K562 (cell line): ENCODE data around the gene CFAP157. TPM values are rescaled to one million over a fixed set of nuclear protein-coding genes. Genes with fewer than 3 reads are reported as not detected.
A peak's percentile ranks its signal among the peaks of the same experiment; 100 is the strongest.

ENCODE experiments used
- CAMTA2 ChIP-seq: fragments of 250-450 bp; sonication (Bioruptor Pico); conservative IDR thresholded peaks from 2 replicates; pipeline ENCODE4 v1.5.1; 2022
- CBX2 ChIP-seq: fragments of 200-600 bp; sonication (generic); IDR thresholded peaks from one replicate; pipeline ENCODE4 v1.6.1; 2012; ENCODE audit warnings: mild to moderate bottlenecking, low read length, inconsistent platforms; ENCODE audit not compliant: insufficient read depth, poor library complexity, severe bottlenecking
- CREBBP ChIP-seq: IDR thresholded peaks from one replicate; pipeline ENCODE4 v1.6.1; 2012; ENCODE audit warnings: low read depth, mild to moderate bottlenecking, control low read depth, inconsistent platforms, low read length
- EGR1 ChIP-seq: fragments of 450-650 bp; conservative IDR thresholded peaks from 2 replicates; pipeline ENCODE4 v1.6.1; 2017; ENCODE audit warnings: mild to moderate bottlenecking
- EWSR1 ChIP-seq: fragments of 450-650 bp; IDR thresholded peaks from 2 replicates; pipeline ENCODE4 v1.6.1; 2018; ENCODE audit warnings: borderline replicate concordance, mild to moderate bottlenecking, low read depth, moderate library complexity; ENCODE audit not compliant: partially characterized antibody
- NFIC ChIP-seq: fragments of 450-650 bp; IDR thresholded peaks from 2 replicates; pipeline ENCODE4 v1.6.1; 2017; ENCODE audit warnings: mild to moderate bottlenecking, inconsistent platforms
- SETDB1 ChIP-seq: IDR thresholded peaks from one replicate; pipeline ENCODE4 v1.6.1; 2012; ENCODE audit warnings: low read length, control low read depth, inconsistent platforms
- SREBF1 ChIP-seq: fragments of 150-350 bp; IDR thresholded peaks from 2 replicates; pipeline ENCODE4 v1.6.1; 2014; ENCODE audit warnings: antibody characterized with exemption, low read depth, low read length, borderline replicate concordance
- TCF7L2 ChIP-seq: fragments of 150-350 bp; IDR thresholded peaks from 2 replicates; pipeline ENCODE4 v1.6.1; 2016; ENCODE audit warnings: low read depth, mild to moderate bottlenecking, low read length, moderate library complexity
- ZNF124 ChIP-seq: sonication (generic); formaldehyde crosslinking; IDR thresholded peaks from 2 replicates; pipeline ENCODE4 v1.8.1; 2022; ENCODE audit warnings: missing genetic modification reagents
- polyA plus RNA-seq, 8 experiments: library from polyadenylated mRNA; depleted of rRNA in 4 of 8; stranded (reverse) in 5 of 8; unstranded in 3 of 8; fragments of >200 nt; fragmentation: Nextera tagmentation in 2 of 8; fragmentation: Illumina TruSeq in 1 of 8; extraction: Ambion mirVana in 2 of 8; extraction: Trizol in 1 of 8; gene quantifications; 2 replicates each; pipeline versions ENCODE4 v1.2.1 to v1.2.3, GENCODE V29; 2011 to 2014; ENCODE audit warnings: inconsistent platforms in 1 of 8, missing spikeins in 1 of 8
- total RNA-seq, 7 experiments: library from RNA; depleted of rRNA in 6 of 7; stranded (reverse); fragments of >200 nt in 6 of 7; fragmentation: Illumina TruSeq in 2 of 7; extraction: Trizol in 2 of 7; gene quantifications; 2 replicates each; pipeline versions ENCODE4 v1.2.1 to v1.2.3, GENCODE V29; 2011 to 2021; ENCODE audit warnings: low replicate concordance in 1 of 7
- TF ChIP-seq, protein P1 (sequence below): fragments of 450-650 bp; IDR thresholded peaks from 2 replicates; pipeline ENCODE4 v1.7.1; 2018; ENCODE audit warnings: mild to moderate bottlenecking, low read depth; ENCODE audit not compliant: partially characterized antibody
- TF ChIP-seq, protein P2 (sequence below): fragments of 250-450 bp; sonication (Bioruptor Pico); IDR thresholded peaks from 2 replicates; pipeline ENCODE4 v1.5.0; 2022; ENCODE audit warnings: mild to moderate bottlenecking
- TF ChIP-seq, protein P3 (sequence below): IDR thresholded peaks from 2 replicates; pipeline ENCODE4 v1.6.1; 2011; ENCODE audit not compliant: insufficient read length; ENCODE audit errors: extremely low read depth
- TF ChIP-seq, protein P4 (sequence below): fragments of 250-450 bp; sonication (Bioruptor Pico); IDR thresholded peaks from 2 replicates; pipeline ENCODE4 v1.4.0; 2020; ENCODE audit warnings: borderline replicate concordance
- TF ChIP-seq, protein P5 (sequence below): fragments of 200-800 bp; sonication (Bioruptor generic); IDR thresholded peaks from 2 replicates; pipeline ENCODE4 v1.6.1; 2017; ENCODE audit warnings: missing genetic modification characterization, missing compliant biosample characterization

CFAP157 gene
- total and polyA plus RNA-seq, 9 of the 15 experiments (the other 6 are each of a cell fraction or from before 2014, with no cell fraction given), result 0.03 TPM; not detected in 8

DNA sequence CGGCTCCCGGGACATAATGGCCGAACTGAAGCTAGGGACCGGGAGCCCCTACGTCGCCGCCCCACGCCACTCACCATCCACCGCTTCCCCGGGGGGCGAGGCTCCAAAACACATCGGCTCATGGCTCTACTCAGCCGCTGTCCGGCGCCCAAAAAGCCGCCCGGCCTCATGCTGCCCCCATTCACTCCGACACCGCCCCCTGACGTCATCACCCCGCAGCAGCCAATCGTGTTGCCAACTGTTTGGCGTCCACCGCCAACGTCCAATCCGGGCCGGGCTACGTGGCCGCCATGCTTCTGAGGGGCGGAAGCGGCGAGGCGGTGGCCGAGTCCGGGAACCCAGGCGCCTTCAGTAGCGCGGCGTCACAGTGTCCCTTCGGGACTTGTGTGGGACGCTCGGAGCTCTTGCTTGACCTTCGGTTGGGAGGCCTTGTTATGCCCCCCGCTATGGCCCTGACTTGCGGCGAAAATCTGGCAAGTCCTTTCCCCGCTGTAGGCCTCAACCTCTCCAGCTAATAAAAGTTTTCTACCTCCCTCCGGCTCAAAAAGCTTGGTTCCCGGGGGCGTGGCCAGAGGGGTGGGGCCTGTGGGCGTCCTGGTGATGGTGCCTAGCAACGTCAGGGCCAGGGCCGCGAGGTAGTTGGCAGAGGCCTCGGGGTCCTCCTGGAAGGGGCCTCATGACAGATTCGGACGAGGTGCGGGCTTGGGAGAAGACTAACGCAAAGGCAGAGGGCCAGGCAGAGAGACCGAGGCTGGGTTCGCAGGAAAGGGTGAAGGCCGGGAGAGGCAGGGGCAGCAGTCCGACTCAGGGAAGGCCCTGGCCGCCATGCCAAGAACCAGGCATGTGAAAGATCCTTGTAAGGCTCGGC, 8.9 kb downstream of the CFAP157 start, which contains the start of the genes PTRH1 and TTC16 (continued):
- TF ChIP-seq, protein P1, sequence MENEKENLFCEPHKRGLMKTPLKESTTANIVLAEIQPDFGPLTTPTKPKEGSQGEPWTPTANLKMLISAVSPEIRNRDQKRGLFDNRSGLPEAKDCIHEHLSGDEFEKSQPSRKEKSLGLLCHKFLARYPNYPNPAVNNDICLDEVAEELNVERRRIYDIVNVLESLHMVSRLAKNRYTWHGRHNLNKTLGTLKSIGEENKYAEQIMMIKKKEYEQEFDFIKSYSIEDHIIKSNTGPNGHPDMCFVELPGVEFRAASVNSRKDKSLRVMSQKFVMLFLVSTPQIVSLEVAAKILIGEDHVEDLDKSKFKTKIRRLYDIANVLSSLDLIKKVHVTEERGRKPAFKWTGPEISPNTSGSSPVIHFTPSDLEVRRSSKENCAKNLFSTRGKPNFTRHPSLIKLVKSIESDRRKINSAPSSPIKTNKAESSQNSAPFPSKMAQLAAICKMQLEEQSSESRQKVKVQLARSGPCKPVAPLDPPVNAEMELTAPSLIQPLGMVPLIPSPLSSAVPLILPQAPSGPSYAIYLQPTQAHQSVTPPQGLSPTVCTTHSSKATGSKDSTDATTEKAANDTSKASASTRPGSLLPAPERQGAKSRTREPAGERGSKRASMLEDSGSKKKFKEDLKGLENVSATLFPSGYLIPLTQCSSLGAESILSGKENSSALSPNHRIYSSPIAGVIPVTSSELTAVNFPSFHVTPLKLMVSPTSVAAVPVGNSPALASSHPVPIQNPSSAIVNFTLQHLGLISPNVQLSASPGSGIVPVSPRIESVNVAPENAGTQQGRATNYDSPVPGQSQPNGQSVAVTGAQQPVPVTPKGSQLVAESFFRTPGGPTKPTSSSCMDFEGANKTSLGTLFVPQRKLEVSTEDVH, result peak; percentile 93
- TF ChIP-seq CREBBP, result no peak
- TF ChIP-seq SREBF1, result no peak
- no peak for TF ChIP-seq CBX2
- TF ChIP-seq, protein P2, sequence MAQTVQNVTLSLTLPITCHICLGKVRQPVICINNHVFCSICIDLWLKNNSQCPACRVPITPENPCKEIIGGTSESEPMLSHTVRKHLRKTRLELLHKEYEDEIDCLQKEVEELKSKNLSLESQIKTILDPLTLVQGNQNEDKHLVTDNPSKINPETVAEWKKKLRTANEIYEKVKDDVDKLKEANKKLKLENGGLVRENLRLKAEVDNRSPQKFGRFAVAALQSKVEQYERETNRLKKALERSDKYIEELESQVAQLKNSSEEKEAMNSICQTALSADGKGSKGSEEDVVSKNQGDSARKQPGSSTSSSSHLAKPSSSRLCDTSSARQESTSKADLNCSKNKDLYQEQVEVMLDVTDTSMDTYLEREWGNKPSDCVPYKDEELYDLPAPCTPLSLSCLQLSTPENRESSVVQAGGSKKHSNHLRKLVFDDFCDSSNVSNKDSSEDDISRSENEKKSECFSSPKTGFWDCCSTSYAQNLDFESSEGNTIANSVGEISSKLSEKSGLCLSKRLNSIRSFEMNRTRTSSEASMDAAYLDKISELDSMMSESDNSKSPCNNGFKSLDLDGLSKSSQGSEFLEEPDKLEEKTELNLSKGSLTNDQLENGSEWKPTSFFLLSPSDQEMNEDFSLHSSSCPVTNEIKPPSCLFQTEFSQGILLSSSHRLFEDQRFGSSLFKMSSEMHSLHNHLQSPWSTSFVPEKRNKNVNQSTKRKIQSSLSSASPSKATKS (CRISPR knock-in tag), result no peak
- no peak for TF ChIP-seq CAMTA2 (CRISPR knock-in tag)
- TF ChIP-seq EWSR1, result no peak
- TF ChIP-seq, protein P3, sequence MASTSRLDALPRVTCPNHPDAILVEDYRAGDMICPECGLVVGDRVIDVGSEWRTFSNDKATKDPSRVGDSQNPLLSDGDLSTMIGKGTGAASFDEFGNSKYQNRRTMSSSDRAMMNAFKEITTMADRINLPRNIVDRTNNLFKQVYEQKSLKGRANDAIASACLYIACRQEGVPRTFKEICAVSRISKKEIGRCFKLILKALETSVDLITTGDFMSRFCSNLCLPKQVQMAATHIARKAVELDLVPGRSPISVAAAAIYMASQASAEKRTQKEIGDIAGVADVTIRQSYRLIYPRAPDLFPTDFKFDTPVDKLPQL, result no peak
- TF ChIP-seq EGR1, result peak; percentile 68
- no peak for TF ChIP-seq TCF7L2
- TF ChIP-seq NFIC, result no peak
- no peak for TF ChIP-seq SETDB1
- TF ChIP-seq, protein P4, sequence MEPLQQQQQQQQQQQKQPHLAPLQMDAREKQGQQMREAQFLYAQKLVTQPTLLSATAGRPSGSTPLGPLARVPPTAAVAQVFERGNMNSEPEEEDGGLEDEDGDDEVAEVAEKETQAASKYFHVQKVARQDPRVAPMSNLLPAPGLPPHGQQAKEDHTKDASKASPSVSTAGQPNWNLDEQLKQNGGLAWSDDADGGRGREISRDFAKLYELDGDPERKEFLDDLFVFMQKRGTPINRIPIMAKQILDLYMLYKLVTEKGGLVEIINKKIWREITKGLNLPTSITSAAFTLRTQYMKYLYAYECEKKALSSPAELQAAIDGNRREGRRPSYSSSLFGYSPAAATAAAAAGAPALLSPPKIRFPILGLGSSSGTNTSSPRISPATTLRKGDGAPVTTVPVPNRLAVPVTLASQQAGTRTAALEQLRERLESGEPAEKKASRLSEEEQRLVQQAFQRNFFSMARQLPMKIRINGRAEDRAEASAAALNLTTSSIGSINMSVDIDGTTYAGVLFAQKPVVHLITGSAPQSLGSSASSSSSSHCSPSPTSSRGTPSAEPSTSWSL (CRISPR knock-in tag), result no peak
- TF ChIP-seq ZNF124 (CRISPR knock-in tag), result no peak
- TF ChIP-seq, protein P5, sequence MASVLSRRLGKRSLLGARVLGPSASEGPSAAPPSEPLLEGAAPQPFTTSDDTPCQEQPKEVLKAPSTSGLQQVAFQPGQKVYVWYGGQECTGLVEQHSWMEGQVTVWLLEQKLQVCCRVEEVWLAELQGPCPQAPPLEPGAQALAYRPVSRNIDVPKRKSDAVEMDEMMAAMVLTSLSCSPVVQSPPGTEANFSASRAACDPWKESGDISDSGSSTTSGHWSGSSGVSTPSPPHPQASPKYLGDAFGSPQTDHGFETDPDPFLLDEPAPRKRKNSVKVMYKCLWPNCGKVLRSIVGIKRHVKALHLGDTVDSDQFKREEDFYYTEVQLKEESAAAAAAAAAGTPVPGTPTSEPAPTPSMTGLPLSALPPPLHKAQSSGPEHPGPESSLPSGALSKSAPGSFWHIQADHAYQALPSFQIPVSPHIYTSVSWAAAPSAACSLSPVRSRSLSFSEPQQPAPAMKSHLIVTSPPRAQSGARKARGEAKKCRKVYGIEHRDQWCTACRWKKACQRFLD, result no peak; the same call in 1 of the 2 replicates
